Measurements from ENCODE around the gene SH3BP4. TPM values are rescaled to one million over a fixed set of nuclear protein-coding genes. Genes with fewer than 3 reads are reported as not detected.

SH3BP4 gene
- total RNA-seq, 1 donor from 2014 or later = 29.6 TPM

DNA sequence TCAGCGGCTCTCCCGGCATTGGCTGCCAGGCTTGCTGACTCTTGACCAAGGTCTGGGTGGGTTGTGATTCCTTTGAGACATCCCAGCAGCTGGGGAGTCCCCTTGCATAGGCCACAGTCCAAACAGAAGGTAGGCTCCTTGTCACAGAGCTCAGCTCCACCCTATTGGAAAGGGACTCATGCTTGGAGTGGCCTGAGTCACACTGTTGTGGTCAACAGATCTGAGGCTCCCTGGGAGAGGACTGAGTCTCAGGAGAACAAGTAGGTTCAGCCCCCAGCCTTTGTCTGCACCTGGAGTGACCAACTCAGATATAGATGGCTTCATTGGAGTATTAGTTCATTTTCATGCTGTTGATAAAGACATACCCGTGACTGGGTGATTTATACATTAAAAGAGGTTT, 32.1 kb upstream of the SH3BP4 start:
- H3K27me3 ChIP-seq = no peaks in the 10 kb centered on the region
- no peaks in the 10 kb centered on the region for H3K36me3 ChIP-seq
- H3K4me3 ChIP-seq = no peak overlapping the region
- DNase-seq (no peak), ATAC-seq (peak; percentile 49)
- intact Hi-C loops (cut with DNase I) = no loop called here
- TF ChIP-seq, protein P1, sequence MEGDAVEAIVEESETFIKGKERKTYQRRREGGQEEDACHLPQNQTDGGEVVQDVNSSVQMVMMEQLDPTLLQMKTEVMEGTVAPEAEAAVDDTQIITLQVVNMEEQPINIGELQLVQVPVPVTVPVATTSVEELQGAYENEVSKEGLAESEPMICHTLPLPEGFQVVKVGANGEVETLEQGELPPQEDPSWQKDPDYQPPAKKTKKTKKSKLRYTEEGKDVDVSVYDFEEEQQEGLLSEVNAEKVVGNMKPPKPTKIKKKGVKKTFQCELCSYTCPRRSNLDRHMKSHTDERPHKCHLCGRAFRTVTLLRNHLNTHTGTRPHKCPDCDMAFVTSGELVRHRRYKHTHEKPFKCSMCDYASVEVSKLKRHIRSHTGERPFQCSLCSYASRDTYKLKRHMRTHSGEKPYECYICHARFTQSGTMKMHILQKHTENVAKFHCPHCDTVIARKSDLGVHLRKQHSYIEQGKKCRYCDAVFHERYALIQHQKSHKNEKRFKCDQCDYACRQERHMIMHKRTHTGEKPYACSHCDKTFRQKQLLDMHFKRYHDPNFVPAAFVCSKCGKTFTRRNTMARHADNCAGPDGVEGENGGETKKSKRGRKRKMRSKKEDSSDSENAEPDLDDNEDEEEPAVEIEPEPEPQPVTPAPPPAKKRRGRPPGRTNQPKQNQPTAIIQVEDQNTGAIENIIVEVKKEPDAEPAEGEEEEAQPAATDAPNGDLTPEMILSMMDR (IDR thresholded peaks at IDR 0.05) = no peak
- no peaks in the 10 kb centered on the region for H3K9me3 ChIP-seq
- H3K4me1 ChIP-seq = no peaks in the 10 kb centered on the region
- no peak overlapping the region for H3K27ac ChIP-seq

DNA sequence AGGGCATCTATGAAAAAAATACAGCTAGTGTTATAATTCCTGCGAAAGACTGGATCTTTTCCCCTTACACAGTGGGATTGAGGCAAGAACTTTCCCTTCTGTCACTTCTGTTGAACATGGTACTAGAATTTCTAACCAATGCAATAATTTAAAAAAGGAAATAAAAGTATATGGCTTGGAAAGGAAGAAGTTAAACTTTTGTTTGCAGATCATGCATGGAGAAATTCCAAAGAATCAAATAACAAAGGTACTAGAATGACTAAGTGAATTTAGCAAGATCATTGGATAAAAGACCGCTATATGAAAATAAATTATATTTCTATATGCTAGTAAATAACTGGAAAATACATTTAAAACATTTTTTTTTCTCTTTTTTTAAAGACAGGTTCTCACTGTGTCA, 31.0 kb upstream of the SH3BP4 start:
- Histone ChIP-seq H3K9me3 (no peaks in the 10 kb centered on the region), H3K27me3 (no peaks in the 10 kb centered on the region), H3K4me3 (no peak overlapping the region), H3K27ac (no peak overlapping the region), H3K4me1 (no peaks in the 10 kb centered on the region), H3K36me3 (no peaks in the 10 kb centered on the region)
- TF ChIP-seq, protein P1 (IDR thresholded peaks at IDR 0.05) = no peak
- no peak for DNase-seq
- intact Hi-C loops (cut with DNase I) = no loop called here
- no peak for ATAC-seq

DNA sequence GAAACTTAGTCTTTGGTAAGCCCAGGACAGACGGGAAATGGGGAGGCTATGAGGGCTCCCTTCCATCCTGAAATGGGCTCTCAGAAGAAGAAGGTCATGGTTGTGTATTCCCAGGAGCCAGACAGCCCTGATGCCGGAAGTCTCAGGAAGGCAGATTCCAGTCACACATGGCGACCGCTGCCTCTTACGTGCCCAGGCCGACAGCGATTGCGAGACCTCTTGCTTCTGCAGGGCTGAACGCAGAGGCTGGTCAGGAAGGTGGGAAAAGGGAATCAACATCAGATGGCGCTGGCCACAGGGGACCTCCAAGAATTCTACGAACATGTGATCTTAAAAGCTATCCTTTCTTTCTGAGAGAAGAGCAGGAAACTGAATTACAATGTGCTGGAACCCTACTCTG, 22.8 kb upstream of the SH3BP4 start:
- H3K9me3 ChIP-seq = no peaks in the 10 kb centered on the region
- ATAC-seq = no peak
- TF ChIP-seq, protein P1 (IDR thresholded peaks at IDR 0.05) = no peak
- H3K27ac ChIP-seq = no peak overlapping the region
- H3K27me3 ChIP-seq = no peaks in the 10 kb centered on the region
- no peaks in the 10 kb centered on the region for H3K4me1 ChIP-seq
- intact Hi-C loops (cut with DNase I) = no loop called here
- H3K4me3 ChIP-seq = no peak overlapping the region
- H3K36me3 ChIP-seq = no peaks in the 10 kb centered on the region
- DNase-seq = no peak

DNA sequence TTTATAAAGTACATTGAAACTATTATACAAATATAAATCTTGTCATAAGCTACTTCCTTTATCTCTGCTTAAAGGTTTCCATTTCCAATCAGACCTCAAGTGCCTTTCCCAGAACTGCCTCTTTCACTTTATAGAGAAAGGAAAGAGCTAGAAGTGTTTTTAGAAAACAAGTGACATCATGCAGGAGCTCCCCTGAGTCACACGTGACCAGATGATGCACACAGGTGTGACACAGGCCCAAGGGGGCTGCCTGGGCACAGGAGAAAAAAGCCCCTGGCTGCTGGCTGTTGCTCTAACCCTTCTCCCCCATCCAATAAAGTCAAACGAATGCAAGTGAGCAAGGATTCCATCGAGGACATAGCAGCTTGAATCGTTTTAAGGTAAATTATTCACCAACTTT, 21.4 kb upstream of the SH3BP4 start:
- no peak for ATAC-seq

DNA sequence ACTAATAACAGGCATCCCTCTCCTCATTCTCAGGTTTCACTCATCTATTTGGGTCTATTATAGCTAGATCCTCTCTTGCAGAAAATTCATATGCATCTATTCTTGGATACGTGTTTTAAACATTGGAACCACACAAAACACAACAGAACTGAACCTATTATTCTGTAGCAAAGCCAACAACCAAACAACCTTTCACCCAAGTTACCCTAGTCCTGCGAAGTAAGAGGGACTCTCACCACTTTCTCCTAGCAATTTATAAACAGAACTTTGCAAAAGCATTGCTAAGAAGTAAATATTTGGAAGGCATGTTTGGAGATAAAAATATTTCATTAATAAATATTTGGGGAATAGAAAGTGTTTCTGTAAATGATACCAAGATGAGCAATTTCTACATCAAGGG, 20.4 kb upstream of the SH3BP4 start:
- no peaks in the 10 kb centered on the region for H3K27me3 ChIP-seq
- intact Hi-C loops (cut with DNase I) = no loop called here
- H3K4me3 ChIP-seq = no peak overlapping the region
- H3K36me3 ChIP-seq = no peaks in the 10 kb centered on the region
- DNase-seq (no peak), ATAC-seq (no peak)
- no peak overlapping the region for H3K27ac ChIP-seq
- H3K4me1 ChIP-seq = no peaks in the 10 kb centered on the region
- H3K9me3 ChIP-seq = no peaks in the 10 kb centered on the region
- TF ChIP-seq, protein P1 (IDR thresholded peaks at IDR 0.05) = no peak

More for the DNA sequence above, 21.4 kb upstream of the SH3BP4 start:
- Histone ChIP-seq H3K4me3 (no peak overlapping the region), H3K27ac (no peak overlapping the region), H3K9me3 (no peaks in the 10 kb centered on the region), H3K4me1 (no peaks in the 10 kb centered on the region), H3K36me3 (no peaks in the 10 kb centered on the region), H3K27me3 (no peaks in the 10 kb centered on the region)
- TF ChIP-seq, protein P1 (IDR thresholded peaks at IDR 0.05) = no peak
- no peak for DNase-seq
- intact Hi-C loops (cut with DNase I) = no loop called here

DNA sequence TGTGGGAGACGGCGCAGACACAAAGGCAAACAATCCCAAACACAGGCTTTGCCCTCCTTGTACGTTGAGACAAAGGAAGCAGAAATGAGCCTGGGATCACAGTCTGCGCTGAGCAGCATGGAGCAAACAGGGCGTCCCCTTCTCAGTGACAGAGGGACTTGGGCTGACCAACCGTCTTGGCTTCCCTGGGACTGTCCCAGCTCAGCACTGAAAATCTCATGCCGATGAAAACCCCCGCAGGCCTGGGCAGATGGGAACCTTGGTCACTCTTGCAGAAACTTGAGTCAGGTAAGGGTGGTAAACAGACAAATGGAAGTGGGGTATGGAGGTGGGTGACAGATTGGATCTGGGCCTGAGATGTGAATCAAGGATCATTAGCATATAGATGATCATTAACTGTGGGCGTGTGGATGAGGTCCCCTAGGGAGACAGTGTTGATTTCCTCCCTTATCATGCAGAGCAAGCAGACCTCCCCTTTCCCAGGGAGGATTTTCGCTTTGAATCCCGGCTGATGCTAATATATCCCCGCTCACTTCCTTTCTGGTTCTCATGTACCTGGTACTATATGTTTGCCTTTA, 19.1 kb upstream of the SH3BP4 start:
- no peaks in the 10 kb centered on the region for H3K27me3 ChIP-seq
- no peak overlapping the region for H3K4me3 ChIP-seq
- H3K27ac ChIP-seq = no peak overlapping the region
- no peaks in the 10 kb centered on the region for H3K4me1 ChIP-seq
- H3K9me3 ChIP-seq = no peaks in the 10 kb centered on the region
- intact Hi-C loops (cut with DNase I) = no loop called here
- ATAC-seq (no peak), DNase-seq (no peak)
- TF ChIP-seq, protein P1 (IDR thresholded peaks at IDR 0.05) = no peak
- no peaks in the 10 kb centered on the region for H3K36me3 ChIP-seq

All from upper lobe of right lung (tissue), 1 donor.